Subcutaneous adipose tissue (tissue), 4 donors: ENCODE data around the gene SLC24A3. TPM values are rescaled to one million over a fixed set of nuclear protein-coding genes. Genes with fewer than 3 reads are reported as not detected.

Experiments used
- total RNA-seq, 4 donors: library from RNA; depleted of rRNA; stranded (reverse); fragments of >200 nt; gene quantifications; one replicate each; pipeline ENCODE4 v1.1.0, GENCODE V29; 2016
- TF ChIP-seq, protein P1 (sequence below): fragments of 450-650 bp; IDR thresholded peaks from one replicate; pipeline ENCODE4 v1.5.1; 2016; ENCODE audit warnings: low read depth, mild to moderate bottlenecking, control low read depth, antibody characterized with exemption, moderate library complexity

SLC24A3 gene
- total RNA-seq, 4 donors from 2014 or later, result 4.6 to 12.2 (median 9.1) TPM

- TF ChIP-seq, protein P1, sequence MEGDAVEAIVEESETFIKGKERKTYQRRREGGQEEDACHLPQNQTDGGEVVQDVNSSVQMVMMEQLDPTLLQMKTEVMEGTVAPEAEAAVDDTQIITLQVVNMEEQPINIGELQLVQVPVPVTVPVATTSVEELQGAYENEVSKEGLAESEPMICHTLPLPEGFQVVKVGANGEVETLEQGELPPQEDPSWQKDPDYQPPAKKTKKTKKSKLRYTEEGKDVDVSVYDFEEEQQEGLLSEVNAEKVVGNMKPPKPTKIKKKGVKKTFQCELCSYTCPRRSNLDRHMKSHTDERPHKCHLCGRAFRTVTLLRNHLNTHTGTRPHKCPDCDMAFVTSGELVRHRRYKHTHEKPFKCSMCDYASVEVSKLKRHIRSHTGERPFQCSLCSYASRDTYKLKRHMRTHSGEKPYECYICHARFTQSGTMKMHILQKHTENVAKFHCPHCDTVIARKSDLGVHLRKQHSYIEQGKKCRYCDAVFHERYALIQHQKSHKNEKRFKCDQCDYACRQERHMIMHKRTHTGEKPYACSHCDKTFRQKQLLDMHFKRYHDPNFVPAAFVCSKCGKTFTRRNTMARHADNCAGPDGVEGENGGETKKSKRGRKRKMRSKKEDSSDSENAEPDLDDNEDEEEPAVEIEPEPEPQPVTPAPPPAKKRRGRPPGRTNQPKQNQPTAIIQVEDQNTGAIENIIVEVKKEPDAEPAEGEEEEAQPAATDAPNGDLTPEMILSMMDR, result no peak
These were observed 498.1 kb downstream of the SLC24A3 start for GRCh38 chr20:19710336-19711120.

DNA sequence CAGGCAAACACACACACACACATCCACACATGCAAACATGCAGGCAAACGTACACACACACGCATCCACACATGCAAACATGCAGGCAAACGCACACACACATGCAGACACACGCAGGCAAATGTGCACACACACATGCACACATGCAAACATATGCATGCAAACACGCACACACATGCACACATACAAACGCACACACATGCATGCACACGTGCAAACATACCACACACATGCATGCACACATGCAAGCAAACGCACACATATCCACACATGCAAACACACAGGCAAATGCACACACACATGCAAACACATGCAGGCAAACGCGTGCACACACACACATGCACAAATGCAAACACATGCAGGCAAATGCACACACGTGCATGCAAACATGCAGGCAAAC lies 498.7 kb downstream of the SLC24A3 start:
- TF ChIP-seq, protein P1, result no peak

- TF ChIP-seq, protein P1, result no peak
These were observed 500.3 kb downstream of the SLC24A3 start for GRCh38 chr20:19712721-19713260.

DNA sequence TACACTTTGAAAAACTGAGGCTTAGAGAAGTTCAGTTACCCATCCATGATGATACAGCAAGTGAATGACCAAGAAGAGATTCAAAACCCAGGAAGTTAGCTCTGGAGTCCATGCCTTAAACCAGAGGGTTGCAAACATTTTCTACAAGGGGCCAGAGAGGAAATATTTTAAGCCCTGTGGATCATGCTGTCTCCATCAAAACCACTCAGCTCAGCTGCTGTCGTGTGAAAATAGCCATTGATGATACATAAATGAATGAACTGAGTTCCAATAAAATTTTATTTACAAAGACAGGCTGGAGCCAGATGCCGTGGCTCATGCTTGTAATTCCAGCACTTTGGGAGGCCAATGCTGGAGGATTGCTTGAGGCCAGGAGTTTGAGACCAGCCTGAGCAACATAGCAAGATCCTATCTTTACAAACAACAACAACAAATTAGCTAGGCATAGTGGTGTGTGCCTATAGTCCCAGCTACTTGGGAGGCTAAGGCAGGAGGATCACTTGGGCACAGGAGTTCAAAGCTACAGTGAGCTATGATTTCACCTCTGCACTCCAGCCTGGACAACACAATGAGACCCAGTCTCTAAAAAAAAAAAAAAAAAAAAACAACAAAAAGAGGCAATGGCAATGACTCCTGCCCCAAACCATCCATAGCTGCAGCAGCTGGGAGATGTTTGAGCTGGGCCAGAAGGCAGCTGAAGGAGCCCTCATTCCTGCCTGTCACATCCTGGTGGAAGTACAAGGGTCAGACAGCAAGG lies 501.6 kb downstream of the SLC24A3 start:
- TF ChIP-seq, protein P1, result no peak

DNA sequence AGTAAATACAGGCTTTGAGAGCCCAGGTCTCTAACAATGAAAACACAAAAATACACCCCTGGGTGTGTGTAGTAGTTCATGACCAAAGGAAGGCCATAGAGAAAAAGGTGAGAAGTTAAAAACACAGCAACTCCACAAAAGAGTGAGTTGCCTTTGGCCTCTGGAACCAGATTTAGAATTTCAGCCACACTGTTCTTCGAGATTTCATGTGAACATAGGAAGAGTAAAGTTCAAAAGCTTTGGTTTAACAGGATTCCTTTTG lies 502.1 kb downstream of the SLC24A3 start:
- TF ChIP-seq, protein P1, result no peak

GRCh38 chr20:19715986-19716385 lies 503.5 kb downstream of the SLC24A3 start:
- TF ChIP-seq, protein P1, result no peak

DNA sequence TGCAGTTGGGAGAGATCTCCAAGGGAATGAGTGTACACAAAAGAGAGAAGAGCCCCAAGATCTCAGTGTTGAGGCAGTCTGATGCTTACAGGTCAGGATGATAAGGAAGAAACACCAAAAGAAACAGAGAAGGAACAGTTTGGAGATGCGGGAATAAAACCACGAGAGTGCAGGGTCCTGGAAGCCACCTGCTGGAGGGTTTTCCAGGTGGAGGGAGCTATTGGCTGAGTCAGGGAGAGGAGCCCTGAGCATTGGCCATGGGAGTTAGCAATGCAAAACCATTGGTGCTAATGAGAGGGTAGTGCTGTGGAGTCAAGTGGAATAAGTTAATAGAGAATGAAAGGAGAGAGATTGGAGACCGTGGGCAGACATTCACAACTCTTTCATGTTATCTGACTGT lies 506.4 kb downstream of the SLC24A3 start:
- TF ChIP-seq, protein P1, result no peak
